ENCODE results near the gene CSRP3.

DNA sequence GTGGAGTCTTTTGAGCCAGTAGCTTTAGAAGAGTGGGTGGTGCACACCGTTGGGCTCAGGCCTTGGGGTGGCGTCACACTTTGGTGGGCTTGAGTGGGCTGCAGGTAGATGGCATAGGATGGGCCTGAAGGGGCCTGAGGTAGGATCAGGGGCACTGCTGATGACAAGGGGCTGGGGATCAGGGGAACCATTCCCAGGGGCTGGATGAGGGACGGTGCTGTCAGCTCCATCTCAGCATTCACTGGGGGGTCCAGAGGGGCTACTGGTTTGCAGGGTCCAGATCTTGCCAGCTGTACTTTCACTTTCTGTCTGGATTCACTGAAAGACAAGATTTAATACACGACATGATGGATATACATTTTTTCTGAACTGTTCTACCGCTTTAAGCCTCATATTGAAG lies 27.9 kb upstream of the CSRP3 start:
- TF ChIP-seq, protein P1, sequence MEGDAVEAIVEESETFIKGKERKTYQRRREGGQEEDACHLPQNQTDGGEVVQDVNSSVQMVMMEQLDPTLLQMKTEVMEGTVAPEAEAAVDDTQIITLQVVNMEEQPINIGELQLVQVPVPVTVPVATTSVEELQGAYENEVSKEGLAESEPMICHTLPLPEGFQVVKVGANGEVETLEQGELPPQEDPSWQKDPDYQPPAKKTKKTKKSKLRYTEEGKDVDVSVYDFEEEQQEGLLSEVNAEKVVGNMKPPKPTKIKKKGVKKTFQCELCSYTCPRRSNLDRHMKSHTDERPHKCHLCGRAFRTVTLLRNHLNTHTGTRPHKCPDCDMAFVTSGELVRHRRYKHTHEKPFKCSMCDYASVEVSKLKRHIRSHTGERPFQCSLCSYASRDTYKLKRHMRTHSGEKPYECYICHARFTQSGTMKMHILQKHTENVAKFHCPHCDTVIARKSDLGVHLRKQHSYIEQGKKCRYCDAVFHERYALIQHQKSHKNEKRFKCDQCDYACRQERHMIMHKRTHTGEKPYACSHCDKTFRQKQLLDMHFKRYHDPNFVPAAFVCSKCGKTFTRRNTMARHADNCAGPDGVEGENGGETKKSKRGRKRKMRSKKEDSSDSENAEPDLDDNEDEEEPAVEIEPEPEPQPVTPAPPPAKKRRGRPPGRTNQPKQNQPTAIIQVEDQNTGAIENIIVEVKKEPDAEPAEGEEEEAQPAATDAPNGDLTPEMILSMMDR (conservative IDR thresholded peaks at IDR 0.05; ENCODE audit: low read depth in 2 of 2) = no peak
- no peak for TF ChIP-seq EZH2 (IDR thresholded peaks at IDR 0.05; ENCODE audit: low read depth, unreplicated experiment)
- no peak for TF ChIP-seq REST (IDR thresholded peaks at IDR 0.05; ENCODE audit: unreplicated experiment)
- no peak for TF ChIP-seq POLR2AphosphoS5 (IDR thresholded peaks at IDR 0.05; ENCODE audit: low read depth)
- no peak for TF ChIP-seq CREB1 (CRISPR knock-in tag; IDR thresholded peaks at IDR 0.05; ENCODE audit: low read depth)
- TF ChIP-seq, protein P2, sequence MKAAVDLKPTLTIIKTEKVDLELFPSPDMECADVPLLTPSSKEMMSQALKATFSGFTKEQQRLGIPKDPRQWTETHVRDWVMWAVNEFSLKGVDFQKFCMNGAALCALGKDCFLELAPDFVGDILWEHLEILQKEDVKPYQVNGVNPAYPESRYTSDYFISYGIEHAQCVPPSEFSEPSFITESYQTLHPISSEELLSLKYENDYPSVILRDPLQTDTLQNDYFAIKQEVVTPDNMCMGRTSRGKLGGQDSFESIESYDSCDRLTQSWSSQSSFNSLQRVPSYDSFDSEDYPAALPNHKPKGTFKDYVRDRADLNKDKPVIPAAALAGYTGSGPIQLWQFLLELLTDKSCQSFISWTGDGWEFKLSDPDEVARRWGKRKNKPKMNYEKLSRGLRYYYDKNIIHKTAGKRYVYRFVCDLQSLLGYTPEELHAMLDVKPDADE (IDR thresholded peaks at IDR 0.05) = no peak
